GM12878 (cell line): ENCODE results near the gene HADHA. TPM values are rescaled to one million over a fixed set of nuclear protein-coding genes. Genes with fewer than 3 reads are reported as not detected.

Source experiments
- ATAC-seq: fragments of 200-7000 bp; cut with Tn5 transposase; 3 replicates; pipeline ENCODE4 v1.9.1; 2020; ENCODE audit warnings: mild to moderate bottlenecking, moderate library complexity
- BruUV-seq: library from RNA; stranded (reverse); fragments of 400-500 nt; replicated peaks from 2 replicates; lab custom pipeline; 2021; lab: Mats Ljungman, UMichigan
- CTCF ChIA-PET: fragments of 300-600 bp; sonication (Branson Sonifier 250); formaldehyde crosslinking; extraction: SDS; loops from one replicate; lab custom pipeline; 2021; ENCODE audit warnings: inconsistent platforms; lab: Yijun Ruan, JAX
- POLR2A ChIA-PET: fragments of 350-600 bp; formaldehyde crosslinking; extraction: SDS; loops from one replicate; lab custom pipeline; 2021; ENCODE audit warnings: inconsistent platforms; lab: Charles Lee
- RAD21 ChIA-PET: fragments of 300-600 bp; sonication (Branson Sonifier 250); formaldehyde crosslinking; loops from one replicate; lab custom pipeline; 2023; ENCODE audit warnings: antibody characterized with exemption; ENCODE audit not compliant: unreplicated experiment; lab: Charles Lee
- SMC1A ChIA-PET: fragments of 300-600 bp; sonication (Branson Sonifier 250); formaldehyde crosslinking; loops from one replicate; lab custom pipeline; 2023; ENCODE audit not compliant: unreplicated experiment, uncharacterized antibody; lab: Charles Lee
- DNase-seq: peaks from one replicate; pipeline ENCODE4 v3.0.0-alpha.2; 2011; ENCODE audit warnings: low read depth, low spot score
- FAIRE-seq: peaks from 3 replicates; lab custom pipeline; 2011; peaks lifted over from hg19 to GRCh38; lab: Jason Lieb, UNC
- H2AFZ ChIP-seq: 2 replicates; pipeline ENCODE4 v1.6.0; 2011; ENCODE audit warnings: low read depth, low read length, control low read depth; ENCODE audit not compliant: control insufficient read depth
- H3K27ac ChIP-seq: 2 replicates; pipeline ENCODE4 v1.5.1; 2011; ENCODE audit warnings: control low read depth; ENCODE audit not compliant: control insufficient read depth, insufficient read depth
- H3K27me3 ChIP-seq, 2 experiments: replicated peaks in 1 of 2; 2 replicates each; pipeline versions ENCODE4 v1.6.0 to v1.6.1; 2011; ENCODE audit warnings: low read length in 1 of 2; ENCODE audit not compliant: control insufficient read depth in 2 of 2, insufficient read depth in 2 of 2
- H3K36me3 ChIP-seq, 2 experiments: 2 replicates each; pipeline ENCODE4 v1.5.1; 2011; ENCODE audit warnings: low read length in 1 of 2; ENCODE audit not compliant: control insufficient read depth in 2 of 2, insufficient read depth in 2 of 2
- H3K4me1 ChIP-seq: 2 replicates; pipeline ENCODE4 v1.6.1; 2011; ENCODE audit warnings: mild to moderate bottlenecking, low read length, moderate library complexity, mixed read lengths; ENCODE audit not compliant: control insufficient read depth, insufficient read depth
- H3K4me2 ChIP-seq: 2 replicates; pipeline ENCODE4 v1.6.0; 2011; ENCODE audit warnings: control low read depth; ENCODE audit not compliant: control insufficient read depth, insufficient read depth
- H3K4me3 ChIP-seq: fragments of 200-600 bp; sonication (generic); 2 replicates; pipeline ENCODE4 v1.5.1; 2016
- H3K79me2 ChIP-seq: 2 replicates; pipeline ENCODE4 v1.6.0; 2011; ENCODE audit warnings: low read length; ENCODE audit not compliant: control insufficient read depth, insufficient read depth
- H3K9ac ChIP-seq: 2 replicates; pipeline ENCODE4 v1.8.0; 2011; ENCODE audit warnings: low read length, control low read depth, mixed read lengths; ENCODE audit not compliant: control insufficient read depth, insufficient read depth
- H3K9me3 ChIP-seq: replicated peaks from 3 replicates; pipeline ENCODE4 v1.5.1; 2011; ENCODE audit warnings: mild to moderate bottlenecking, low read length; ENCODE audit not compliant: control insufficient read depth, insufficient read depth
- H4K20me1 ChIP-seq: 2 replicates; pipeline ENCODE4 v1.6.0; 2011; ENCODE audit not compliant: control insufficient read depth, insufficient read depth
- ESRRA ChIP-seq: IDR thresholded peaks from 2 replicates; pipeline ENCODE4 v1.6.1; 2012; ENCODE audit warnings: mild to moderate bottlenecking, low read length, improper control_type of control experiment
- GABPA ChIP-seq: IDR thresholded peaks from 2 replicates; pipeline ENCODE4 v1.6.1; 2014; ENCODE audit warnings: antibody characterized with exemption, low read depth, mild to moderate bottlenecking, inconsistent platforms
- PML ChIP-seq: IDR thresholded peaks from 2 replicates; pipeline ENCODE4 v1.6.1; 2012; ENCODE audit warnings: low read length, inconsistent platforms
- TBL1XR1 ChIP-seq: IDR thresholded peaks from 2 replicates; pipeline ENCODE4 v1.6.1; 2012; ENCODE audit warnings: low read depth, low read length, improper control_type of control experiment
- WRNIP1 ChIP-seq: IDR thresholded peaks from 2 replicates; pipeline ENCODE4 v1.6.1; 2011; ENCODE audit warnings: low read depth, low read length, improper control_type of control experiment, borderline replicate concordance
- YY1 ChIP-seq: IDR thresholded peaks from 2 replicates; pipeline ENCODE4 v1.6.1; 2011; ENCODE audit warnings: low read depth, mild to moderate bottlenecking, low read length
- ZBED1 ChIP-seq: IDR thresholded peaks from 2 replicates; pipeline ENCODE4 v1.6.1; 2016; ENCODE audit warnings: borderline replicate concordance
- ZNF217 ChIP-seq: fragments of 450-650 bp; IDR thresholded peaks from 2 replicates; pipeline ENCODE4 v1.6.1; 2017; ENCODE audit warnings: antibody characterized with exemption, mild to moderate bottlenecking
- WGBS: methylation state at CpG from one replicate; pipeline ENCODE4 v1.1.6; 2016; ENCODE audit warnings: low lambda C conversion rate; ENCODE audit not compliant: insufficient replicate concordance, insufficient coverage; ENCODE audit errors: missing lambda C conversion rate; 5-methylcytosine and 5-hydroxymethylcytosine counted together
- in situ Hi-C: fragments of 300-500 bp; cut with MboI; formaldehyde crosslinking; loops from 9 replicates; pipeline ENCODE4 v1.14.3; 2018; ENCODE audit warnings: mixed read lengths
- intact Hi-C: fragments of 100-400 bp; cut with micrococcal nuclease; formaldehyde crosslinking; loops from one replicate; pipeline ENCODE4 v1.14.2; 2022; ENCODE audit not compliant: unreplicated experiment
- polyA plus RNA-seq, 11 experiments: library from polyadenylated mRNA; depleted of rRNA in 4 of 11; unstranded in 6 of 11; stranded (reverse) in 5 of 11; fragments of >200 nt; fragmentation: Nextera tagmentation in 4 of 11; fragmentation: Illumina TruSeq in 1 of 11; extraction: Ambion mirVana in 4 of 11; extraction: Trizol in 1 of 11; gene quantifications; 1 replicate in 1 of 11; 2 replicates in 10 of 11; pipeline versions ENCODE4 v1.2.1 to v1.2.3, GENCODE V29; 2011 to 2016; ENCODE audit warnings: inconsistent platforms in 2 of 11, missing spikeins in 2 of 11, low read depth in 1 of 11
- total RNA-seq, 4 experiments: library from RNA; depleted of rRNA in 3 of 4; stranded (reverse); fragments of >200 nt in 3 of 4; fragmentation: Illumina TruSeq in 1 of 4; extraction: Trizol in 1 of 4; gene quantifications; 2 replicates each; pipeline versions ENCODE4 v1.2.1 to v1.2.3, GENCODE V29; 2013 to 2021
- TF ChIP-seq, protein P1 (sequence below): fragments of 450-650 bp; IDR thresholded peaks from 2 replicates; pipeline ENCODE4 v1.6.1; 2018; ENCODE audit warnings: borderline replicate concordance, mild to moderate bottlenecking; ENCODE audit not compliant: partially characterized antibody
- TF ChIP-seq, protein P2 (sequence below): fragments of 450-650 bp; IDR thresholded peaks from 2 replicates; pipeline ENCODE4 v1.6.1; 2017; ENCODE audit warnings: mild to moderate bottlenecking
- TF ChIP-seq, protein P3 (sequence below), 3 experiments: IDR thresholded peaks in 2 of 3; conservative IDR thresholded peaks in 1 of 3; 2 replicates each; pipeline ENCODE4 v1.5.1; 2011; ENCODE audit warnings: low read depth in 3 of 3, low read length in 3 of 3, mild to moderate bottlenecking in 3 of 3, control low read depth in 2 of 3, moderate library complexity in 2 of 3, inconsistent platforms in 1 of 3, mixed read lengths in 1 of 3; ENCODE audit not compliant: control insufficient read depth in 2 of 3, insufficient read depth in 1 of 3; ENCODE audit errors: extremely low read depth in 1 of 3
- TF ChIP-seq, protein P4 (sequence below): fragments of 450-650 bp; IDR thresholded peaks from 2 replicates; pipeline ENCODE4 v1.6.1; 2014; ENCODE audit warnings: mild to moderate bottlenecking

The HADHA gene
- total and polyA plus RNA-seq, 10 of the 15 experiments (the other 5 are each of a cell fraction or from before 2014, with no cell fraction given): 109 to 207 (median 165) TPM

DNA sequence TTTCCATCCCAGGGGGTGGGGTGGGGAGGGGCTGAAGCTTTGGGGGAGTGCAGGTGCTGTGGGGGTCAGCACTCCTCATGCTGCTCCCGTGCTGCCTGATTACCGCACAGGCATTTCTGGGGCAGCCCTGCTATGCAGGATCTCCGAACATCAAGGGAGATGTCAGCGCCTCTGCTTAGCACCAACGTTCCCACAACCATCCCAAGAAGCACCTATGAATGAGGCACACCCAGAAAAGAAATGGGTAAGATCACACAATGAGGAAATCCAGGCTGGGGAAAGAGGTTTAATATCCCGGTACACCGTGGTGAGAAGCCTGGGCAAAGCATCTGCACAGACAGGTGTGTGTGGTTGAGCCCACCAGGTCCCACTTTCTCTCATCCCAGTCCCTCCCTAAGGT is 54.1 kb downstream of the HADHA start:
- no peak for TF ChIP-seq TBL1XR1
- TF ChIP-seq, protein P1, sequence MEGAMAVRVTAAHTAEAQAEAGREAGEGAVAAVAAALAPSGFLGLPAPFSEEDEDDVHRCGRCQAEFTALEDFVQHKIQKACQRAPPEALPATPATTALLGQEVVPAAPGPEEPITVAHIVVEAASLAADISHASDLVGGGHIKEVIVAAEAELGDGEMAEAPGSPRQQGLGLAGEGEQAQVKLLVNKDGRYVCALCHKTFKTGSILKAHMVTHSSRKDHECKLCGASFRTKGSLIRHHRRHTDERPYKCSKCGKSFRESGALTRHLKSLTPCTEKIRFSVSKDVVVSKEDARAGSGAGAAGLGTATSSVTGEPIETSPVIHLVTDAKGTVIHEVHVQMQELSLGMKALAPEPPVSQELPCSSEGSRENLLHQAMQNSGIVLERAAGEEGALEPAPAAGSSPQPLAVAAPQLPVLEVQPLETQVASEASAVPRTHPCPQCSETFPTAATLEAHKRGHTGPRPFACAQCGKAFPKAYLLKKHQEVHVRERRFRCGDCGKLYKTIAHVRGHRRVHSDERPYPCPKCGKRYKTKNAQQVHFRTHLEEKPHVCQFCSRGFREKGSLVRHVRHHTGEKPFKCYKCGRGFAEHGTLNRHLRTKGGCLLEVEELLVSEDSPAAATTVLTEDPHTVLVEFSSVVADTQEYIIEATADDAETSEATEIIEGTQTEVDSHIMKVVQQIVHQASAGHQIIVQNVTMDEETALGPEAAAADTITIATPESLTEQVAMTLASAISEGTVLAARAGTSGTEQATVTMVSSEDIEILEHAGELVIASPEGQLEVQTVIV: no peak
- no peak for TF ChIP-seq YY1
- TF ChIP-seq, protein P2, sequence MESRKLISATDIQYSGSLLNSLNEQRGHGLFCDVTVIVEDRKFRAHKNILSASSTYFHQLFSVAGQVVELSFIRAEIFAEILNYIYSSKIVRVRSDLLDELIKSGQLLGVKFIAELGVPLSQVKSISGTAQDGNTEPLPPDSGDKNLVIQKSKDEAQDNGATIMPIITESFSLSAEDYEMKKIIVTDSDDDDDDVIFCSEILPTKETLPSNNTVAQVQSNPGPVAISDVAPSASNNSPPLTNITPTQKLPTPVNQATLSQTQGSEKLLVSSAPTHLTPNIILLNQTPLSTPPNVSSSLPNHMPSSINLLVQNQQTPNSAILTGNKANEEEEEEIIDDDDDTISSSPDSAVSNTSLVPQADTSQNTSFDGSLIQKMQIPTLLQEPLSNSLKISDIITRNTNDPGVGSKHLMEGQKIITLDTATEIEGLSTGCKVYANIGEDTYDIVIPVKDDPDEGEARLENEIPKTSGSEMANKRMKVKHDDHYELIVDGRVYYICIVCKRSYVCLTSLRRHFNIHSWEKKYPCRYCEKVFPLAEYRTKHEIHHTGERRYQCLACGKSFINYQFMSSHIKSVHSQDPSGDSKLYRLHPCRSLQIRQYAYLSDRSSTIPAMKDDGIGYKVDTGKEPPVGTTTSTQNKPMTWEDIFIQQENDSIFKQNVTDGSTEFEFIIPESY: no peak
- TF ChIP-seq ESRRA: no peak
- TF ChIP-seq ZNF217: no peak
- TF ChIP-seq, protein P3, sequence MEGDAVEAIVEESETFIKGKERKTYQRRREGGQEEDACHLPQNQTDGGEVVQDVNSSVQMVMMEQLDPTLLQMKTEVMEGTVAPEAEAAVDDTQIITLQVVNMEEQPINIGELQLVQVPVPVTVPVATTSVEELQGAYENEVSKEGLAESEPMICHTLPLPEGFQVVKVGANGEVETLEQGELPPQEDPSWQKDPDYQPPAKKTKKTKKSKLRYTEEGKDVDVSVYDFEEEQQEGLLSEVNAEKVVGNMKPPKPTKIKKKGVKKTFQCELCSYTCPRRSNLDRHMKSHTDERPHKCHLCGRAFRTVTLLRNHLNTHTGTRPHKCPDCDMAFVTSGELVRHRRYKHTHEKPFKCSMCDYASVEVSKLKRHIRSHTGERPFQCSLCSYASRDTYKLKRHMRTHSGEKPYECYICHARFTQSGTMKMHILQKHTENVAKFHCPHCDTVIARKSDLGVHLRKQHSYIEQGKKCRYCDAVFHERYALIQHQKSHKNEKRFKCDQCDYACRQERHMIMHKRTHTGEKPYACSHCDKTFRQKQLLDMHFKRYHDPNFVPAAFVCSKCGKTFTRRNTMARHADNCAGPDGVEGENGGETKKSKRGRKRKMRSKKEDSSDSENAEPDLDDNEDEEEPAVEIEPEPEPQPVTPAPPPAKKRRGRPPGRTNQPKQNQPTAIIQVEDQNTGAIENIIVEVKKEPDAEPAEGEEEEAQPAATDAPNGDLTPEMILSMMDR (IDR thresholded peaks at IDR 0.05 in 2 of 3, conservative IDR thresholded peaks at IDR 0.05 in 1 of 3; ENCODE audit: control insufficient read depth in 2 of 3, extremely low read depth in 1 of 3, insufficient read depth in 1 of 3, low read depth in 3 of 3, low read length in 3 of 3): no peak
- TF ChIP-seq, protein P4, sequence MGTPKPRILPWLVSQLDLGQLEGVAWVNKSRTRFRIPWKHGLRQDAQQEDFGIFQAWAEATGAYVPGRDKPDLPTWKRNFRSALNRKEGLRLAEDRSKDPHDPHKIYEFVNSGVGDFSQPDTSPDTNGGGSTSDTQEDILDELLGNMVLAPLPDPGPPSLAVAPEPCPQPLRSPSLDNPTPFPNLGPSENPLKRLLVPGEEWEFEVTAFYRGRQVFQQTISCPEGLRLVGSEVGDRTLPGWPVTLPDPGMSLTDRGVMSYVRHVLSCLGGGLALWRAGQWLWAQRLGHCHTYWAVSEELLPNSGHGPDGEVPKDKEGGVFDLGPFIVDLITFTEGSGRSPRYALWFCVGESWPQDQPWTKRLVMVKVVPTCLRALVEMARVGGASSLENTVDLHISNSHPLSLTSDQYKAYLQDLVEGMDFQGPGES: no peak
- TF ChIP-seq ZBED1: no peak
- TF ChIP-seq WRNIP1: no peak
- no peak for TF ChIP-seq PML
- TF ChIP-seq GABPA: no peak
- TF ChIP-seq, all 136 proteins: peak for 0
- Histone ChIP-seq H3K27ac (no peak overlapping the region), H3K4me3 (no peak overlapping the region), H3K79me2 (no peaks in the 10 kb centered on the region), H3K36me3 (peaks cover 20 to 36% of the 10 kb centered on the region in 2 experiments; a peak in 3 of 4 replicates), H2AFZ (no peak overlapping the region), H3K9me3 (no peaks in the 10 kb centered on the region), H3K4me1 (no peaks in the 10 kb centered on the region), H3K27me3 (no peaks in the 10 kb centered on the region), H4K20me1 (no peaks in the 10 kb centered on the region), H3K9ac (no peak overlapping the region), H3K4me2 (no peak overlapping the region)
- ChIA-PET SMC1A (interaction anchor here (1.1 kb wide), 1 partner anchor 200 kb away, joined by 3 read pairs; no protein-coding TSS in a partner anchor), POLR2A (no interaction called here), RAD21 (no interaction called here), CTCF (interaction anchor here (0.6 kb wide), 1 partner anchor 111 kb away, joined by 3 read pairs; no protein-coding TSS in a partner anchor)
- no peak for ATAC-seq
- in situ Hi-C loops (no loop called here), intact Hi-C loops (no loop called here)
- no peak for DNase-seq
- no peak for FAIRE-seq
- WGBS: over 99% methylated on average over 7 of the region's 7 CpGs
- BruUV-seq: no TSS peak
